RKO (cell line): ENCODE results near the gene GRM8.

ENCODE experiments used
- DNase-seq: peaks from one replicate; pipeline ENCODE4 v3.0.0-alpha.2; 2016; ENCODE audit warnings: low spot score

GRM8 gene

DNA sequence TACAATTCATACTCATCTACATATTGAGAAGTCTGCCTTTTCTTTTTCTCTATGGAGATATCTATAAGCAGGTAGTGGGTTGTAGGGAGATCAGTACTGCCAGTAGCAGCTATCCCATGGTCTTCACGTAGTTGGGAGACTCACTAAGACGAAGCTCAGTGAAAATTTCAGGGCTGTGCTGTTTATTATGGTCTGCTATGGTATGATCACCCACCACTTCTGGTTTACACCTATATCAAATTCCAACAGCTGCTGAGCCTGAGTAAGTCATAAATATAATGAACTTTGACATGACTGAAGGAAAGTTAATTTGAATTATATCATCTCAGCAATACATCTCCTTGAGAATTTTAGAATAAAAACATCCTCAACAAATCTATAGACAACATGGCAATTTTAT lies 741.7 kb downstream of the GRM8 start:
- DNase-seq = no peak

DNA sequence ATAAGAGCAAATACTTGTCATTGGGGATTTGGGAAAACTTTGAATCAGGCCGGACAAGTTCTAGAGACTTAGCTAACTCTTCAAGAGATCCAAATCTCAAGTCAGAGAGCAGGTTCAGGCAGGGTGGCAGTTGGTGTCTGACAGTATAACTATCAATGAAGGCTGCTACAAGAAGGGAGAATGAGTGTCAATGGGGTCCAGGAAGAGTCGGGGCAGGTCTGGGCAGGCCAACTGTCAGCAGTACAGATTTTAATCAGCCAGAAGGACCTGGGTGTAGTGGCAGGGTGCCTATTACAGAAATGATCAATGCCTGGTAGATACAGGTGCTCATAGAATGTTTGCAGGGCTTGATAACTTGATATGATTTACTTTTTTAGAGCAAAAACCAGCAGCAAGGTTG lies 751.1 kb downstream of the GRM8 start:
- no peak for DNase-seq

DNA sequence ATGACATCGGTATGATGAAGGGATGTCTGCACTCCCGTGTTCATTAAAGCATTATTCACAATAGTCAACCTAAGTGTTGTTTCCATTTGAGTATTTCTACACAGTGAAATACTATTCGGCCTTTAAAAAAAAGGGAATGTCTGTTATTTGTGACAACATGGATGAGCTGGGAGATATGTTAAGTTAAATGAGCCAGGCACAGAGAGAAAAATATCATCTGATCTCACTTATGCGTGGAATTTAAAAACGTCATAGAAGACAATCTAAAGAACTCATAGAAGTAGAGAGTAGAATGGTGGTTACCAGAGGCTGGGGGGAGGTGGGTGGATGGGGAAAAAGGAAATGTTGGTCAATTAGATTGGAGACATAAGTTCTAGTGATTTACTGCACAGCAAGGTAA lies 753.3 kb downstream of the GRM8 start:
- no peak for DNase-seq

DNA sequence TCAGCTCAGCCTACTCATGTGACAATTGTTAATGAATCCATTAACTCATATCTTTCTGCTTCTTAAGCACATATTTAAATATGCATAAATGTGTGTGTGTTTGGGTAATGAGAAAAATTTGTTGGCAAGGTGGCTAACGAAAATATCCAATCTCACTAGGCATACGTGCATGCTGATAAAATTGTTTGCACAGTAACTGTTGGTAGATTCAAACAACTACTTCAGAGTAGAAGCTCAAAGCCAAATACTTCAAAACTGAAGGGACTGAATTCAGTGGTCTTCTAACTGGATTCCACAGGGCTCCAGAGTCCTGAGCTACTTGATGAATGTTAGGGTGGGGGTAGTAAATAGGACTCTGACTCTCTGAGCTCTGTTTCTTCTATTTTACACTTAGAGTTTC lies 757.0 kb downstream of the GRM8 start:
- no peak for DNase-seq

DNA sequence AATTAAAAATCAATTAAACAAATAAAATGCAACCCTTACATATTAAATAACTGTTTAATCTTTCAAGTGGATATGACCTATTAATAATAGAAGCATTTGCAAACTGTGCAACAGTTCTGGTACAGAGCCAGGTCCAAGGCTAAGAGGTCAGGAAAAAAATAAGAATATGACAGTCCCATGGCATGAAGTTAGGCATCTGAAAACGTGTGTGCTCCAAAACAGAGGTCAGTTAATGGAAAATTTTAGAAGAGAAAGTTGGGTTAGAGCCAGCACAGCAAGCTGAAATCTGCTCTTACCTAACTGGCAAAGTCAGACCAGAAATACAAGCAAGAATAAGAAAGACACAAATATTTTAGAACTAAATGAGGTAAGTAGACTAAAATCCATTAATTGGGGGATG lies 757.7 kb downstream of the GRM8 start:
- no peak for DNase-seq

DNA sequence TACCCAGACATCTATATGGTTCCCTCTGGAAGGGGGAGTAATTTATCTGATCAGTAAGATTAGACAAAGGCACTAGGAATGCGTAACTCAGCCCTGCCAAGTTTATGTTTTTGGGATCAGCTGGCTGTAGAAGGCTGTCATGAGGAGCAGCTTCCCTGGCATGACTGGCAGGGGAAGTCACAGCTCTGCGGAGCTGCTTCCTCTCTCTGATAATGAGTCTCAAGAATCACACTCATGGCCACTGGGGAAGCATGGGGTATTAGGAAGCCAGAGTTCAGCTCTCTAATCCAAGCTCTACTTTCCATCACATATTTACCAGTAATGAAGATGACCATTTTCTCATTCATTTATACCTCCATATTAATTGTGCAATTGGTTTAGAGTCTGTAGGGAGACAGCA lies 758.9 kb downstream of the GRM8 start:
- DNase-seq = no peak

DNA sequence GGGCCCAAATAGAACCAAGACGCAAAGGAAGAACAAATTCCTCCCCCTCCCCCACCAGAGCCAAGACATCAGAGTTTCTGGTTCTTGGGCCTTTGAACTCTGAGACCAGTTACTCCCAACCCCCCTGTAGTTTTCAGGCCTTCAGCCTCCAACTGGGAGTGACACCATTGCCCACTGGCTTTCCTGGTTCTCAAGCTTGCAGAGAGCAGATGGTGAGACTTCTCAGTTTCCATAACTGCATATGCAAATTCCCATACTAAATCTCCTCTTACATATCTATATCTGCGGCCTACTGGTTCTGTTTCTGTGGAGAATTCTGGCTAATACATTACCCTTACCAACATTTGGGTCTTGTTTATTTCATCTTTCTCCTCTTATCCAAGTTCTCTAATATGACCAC lies 762.9 kb downstream of the GRM8 start:
- no peak for DNase-seq

DNA sequence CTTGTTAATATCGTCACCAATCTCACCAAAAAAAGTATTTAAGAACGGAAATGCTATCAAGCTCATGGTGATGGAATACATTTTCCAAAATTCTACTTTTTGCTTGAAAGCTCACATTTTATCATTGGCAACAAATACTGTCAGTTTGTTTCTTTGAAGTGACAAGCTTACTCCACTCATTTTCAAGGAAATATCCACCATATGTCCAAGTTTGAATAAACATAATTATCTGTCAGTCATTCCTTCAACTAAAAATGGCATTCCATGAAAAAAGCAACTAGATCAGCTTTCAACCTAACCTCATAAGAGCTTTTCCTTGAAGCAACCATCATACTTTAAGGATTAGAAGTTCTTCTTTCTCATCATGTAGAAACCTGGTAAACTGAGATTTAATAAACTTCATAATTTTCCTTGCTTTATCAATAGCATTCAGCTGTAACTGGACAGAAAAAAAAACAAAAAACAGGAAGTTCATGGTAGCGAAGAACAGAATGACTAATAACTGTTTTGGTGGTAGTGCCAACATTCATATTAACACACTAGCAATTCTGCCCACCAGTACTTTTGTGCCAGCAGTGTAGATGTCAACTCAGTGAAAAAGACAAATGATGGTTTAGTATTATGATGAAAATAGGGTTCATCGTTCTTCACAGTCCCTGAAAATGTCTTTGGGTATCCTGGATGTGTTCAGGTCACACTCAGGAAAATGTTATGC lies 764.9 kb downstream of the GRM8 start:
- no peak for DNase-seq

DNA sequence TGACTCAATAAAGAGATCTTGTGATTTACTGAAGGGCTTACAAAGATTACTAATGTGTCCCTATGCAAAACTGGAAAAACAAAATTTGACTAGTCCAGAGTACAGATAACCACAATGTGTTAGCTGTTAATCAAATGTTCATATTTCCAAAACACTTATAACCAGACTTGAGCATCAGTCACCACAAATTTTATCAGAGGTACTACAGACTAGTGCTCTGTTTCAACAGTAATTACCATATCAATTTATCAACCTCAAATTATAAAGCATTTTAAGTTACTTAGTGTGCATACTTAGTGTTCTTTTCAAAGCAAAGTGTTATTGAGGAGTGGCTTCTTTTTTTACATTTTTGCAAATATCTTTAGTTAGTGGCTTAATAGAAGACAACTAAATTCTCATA lies 765.9 kb downstream of the GRM8 start:
- no peak for DNase-seq

DNA sequence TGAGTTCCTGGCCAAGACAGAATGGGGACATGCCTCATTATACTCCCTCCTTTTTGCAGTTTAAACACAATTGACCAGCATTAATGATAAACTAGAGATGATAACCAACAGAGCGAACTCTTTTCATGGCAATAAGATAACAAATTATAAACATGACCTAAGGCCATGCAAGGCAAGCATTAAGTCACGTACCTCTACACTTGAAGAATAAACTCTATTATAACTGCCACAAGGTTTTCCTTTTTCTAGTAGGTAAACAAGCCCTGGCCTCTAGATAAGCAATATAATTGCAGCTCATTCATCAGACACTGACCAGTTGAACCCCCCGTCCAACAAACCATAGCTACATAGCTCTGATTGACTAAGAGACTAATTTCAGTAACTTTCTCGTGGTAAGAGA lies 767.0 kb downstream of the GRM8 start:
- DNase-seq = no peak

DNA sequence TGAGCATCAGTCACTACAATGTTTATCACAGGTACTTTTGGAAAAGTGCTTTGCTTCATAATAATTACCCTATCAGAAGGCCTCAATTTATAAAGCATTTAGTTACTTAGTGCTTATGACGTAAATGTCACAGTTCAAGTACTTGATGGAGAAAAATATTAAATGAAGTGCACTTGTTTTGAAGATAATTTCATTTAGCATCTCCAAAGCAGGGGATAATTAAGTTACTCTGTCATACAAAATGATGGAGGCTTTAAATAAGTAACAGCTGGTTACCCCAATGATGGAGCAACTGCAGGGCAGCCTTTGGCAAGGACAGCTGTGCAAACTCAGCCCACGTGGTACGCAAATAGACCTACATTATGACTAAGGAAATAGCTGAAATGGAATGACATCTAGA lies 768.8 kb downstream of the GRM8 start:
- no peak for DNase-seq

DNA sequence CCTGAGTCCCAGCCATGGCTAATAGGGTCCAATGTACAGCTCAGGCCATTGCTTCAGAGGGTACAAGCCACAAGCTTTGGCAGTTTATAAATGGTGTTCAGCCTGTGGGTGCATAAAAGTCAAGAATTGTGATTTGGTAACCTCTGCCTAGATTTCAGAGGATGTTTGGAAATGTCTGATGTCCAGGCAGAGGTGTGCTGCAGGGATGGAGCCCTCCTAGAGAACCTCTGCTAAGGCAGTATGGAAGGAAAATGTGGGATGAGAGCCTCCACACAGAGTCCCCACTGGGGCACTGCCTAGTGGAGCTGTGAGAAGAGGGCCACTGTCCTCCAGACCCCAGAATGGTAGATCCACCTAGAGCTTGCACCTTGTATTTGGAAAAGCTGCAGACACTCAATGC lies 779.9 kb downstream of the GRM8 start:
- no peak for DNase-seq

DNA sequence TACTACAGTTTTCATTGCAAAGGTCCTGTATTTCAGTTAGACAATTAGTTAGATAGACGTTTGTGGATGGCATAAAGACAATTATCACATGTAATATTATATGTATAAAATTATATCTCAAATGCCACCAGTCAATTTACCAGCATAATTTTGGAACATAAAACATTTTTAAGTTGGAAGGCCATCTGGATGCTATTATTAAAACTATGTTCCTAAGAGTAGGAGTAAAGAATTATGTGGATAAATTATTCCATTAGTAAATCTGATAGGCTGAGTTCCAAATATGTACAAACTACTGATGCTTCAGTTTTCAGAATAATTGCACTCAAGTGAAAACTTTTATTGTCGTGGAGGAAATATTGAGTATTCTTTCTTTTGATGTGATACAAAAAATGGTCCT lies 790.3 kb downstream of the GRM8 start:
- DNase-seq = no peak

DNA sequence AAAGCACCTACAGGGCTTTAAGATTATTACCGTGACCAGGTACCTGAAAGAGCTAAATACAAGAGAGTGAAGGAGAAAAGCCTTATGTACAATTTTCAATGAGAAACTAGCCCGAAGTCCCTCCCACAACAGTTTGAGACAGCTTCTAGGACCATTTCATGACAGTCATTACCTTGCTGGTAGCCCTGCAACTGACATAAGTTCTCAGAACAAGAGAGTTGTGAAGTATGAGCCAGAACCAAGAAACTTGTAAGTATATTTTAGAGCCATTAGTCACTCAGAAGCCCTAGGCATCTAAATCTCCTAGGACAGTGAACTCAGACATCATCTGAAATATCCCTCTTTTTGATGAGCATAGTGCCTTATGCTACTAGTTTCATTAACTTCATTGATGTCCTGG lies 792.1 kb downstream of the GRM8 start:
- no peak for DNase-seq

DNA sequence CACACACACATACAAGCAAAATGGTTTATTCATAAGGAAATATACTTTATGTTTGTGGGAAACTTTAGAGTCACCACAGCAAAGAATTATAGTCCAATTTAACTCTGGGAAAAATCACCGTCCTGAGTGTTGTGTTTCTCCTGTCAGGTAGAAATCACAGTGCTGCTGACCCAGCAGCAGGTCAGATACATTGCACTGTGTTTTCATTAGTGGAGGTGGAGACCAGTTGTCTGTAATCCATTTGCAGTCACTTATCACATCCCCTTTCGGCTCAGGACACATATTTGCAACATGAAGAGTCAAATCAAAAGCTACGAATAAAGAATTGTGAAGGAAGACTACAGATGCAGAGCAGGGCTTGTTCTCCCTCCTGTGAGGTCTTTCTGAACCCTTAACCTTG lies 799.6 kb downstream of the GRM8 start:
- no peak for DNase-seq

DNA sequence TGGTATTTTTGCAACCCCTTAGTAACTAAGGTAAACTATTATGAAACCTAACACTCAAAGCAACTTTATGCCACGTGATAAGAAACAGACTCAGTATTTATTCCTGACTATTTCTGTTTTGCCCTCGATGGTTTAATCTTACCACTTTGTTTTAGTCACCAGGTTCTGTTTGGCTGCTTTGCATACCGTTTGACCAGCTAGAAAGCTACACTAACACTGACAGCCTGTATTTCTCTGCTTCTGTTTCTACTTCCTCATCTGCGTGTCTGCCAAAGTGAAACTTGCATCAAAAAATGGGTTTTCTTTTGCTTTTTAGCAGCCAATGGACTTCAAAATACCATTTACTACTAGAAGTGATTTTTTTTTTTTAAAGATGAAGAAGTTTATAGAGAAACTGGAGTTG lies 802.5 kb downstream of the GRM8 start:
- no peak for DNase-seq

DNA sequence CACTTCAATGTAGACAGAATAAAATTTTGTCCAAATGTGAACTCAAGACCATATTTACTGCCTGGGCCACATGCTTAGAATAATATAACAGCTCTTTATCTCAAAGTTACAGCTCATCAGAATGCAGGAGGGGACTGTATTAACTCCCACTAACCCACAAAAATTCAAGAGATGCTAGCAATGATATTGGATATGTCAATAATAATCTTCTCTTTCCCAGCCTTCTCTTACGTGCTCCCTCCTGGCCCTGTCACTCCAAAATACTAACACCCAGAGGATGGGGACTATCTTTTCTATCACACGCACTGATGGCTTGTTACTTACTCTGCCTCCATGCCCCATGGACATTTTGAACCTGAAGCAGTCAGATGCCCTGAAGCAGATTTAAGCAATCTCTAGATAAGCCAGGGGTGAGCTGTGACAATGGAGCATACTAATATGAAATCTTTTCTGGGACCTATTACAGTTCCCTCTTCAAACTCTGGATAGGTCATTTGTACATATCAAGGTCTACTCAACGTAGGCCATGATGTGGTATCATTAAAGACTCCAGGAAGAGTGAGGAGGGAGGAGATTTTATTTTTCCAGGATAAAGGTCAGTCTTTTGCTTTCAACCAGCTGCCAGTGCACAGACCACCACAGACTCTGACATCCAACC lies 803.0 kb downstream of the GRM8 start:
- no peak for DNase-seq

DNA sequence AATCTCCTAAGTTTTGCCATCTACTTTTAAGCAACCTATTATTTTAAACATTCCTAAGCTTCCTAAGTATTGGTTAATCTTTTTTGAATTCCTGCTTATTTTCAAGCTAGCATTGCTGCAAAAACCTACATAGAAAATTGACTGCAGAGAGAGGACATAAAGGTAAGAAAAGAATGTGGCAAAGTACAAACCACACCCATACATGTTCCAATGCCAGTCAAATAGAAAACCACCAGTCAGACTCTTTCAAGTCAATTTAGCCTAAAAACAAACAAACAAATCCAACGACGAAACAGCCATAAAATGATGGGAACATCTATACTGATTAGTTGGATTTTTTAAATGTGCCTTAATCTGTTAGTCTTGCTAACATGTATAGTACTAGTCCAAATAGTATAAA lies 804.8 kb downstream of the GRM8 start:
- no peak for DNase-seq

DNA sequence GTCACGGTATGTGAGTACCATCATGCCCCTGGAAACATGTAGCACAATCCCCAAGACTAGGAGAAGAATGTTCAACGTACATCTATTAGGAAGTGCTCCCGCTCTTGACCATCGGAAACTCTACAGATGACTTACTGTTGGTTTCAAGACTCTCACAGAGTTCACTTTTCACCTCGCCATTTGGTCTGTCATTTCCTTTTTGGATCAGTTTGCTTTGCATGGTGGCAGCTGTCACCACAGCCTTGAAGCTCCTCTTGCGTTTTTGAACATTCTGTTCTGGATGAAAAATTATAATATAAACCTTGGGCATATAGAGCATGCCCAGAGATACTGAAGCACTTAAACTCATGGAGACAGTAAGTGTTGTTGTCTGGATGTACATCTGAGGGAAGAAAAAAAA lies 806.8 kb downstream of the GRM8 start:
- no peak for DNase-seq

DNA sequence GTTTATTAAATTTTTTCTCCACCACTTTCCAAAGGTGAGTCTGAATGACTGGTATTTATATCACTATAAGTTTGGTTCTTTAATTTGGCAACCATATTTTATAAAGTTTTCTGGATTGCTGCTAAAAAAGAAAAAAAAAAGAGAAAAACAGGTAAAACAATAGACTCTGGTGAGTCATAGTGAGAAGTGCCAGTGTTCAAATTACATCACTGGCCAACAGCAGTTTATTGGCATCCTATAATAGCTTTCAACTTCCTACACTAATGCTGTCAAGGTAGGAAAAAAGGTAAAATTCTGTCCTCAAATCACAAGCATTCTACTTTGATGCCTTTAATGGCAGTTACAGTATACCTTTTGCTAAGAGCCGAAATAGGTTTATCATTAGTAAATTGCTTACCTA lies 808.8 kb downstream of the GRM8 start:
- DNase-seq = no peak

DNA sequence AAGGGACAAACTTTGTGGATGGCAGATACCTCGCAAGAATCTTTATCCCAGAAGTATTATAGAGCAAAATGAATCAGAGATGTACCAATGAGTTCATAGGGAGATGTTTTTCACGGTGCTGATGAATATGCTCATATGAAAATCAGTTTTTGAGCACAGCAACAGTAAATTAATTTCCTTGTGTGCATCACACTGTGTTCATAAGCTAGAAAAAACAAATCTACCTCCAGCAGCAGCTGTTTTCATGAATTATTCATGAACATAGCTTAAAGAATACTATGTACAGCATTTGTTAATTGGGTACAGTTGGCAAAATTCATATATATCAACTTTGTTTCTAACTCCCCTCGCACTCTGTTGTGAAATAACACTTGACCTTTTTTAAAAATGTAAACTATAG lies 809.8 kb downstream of the GRM8 start:
- DNase-seq = no peak

DNA sequence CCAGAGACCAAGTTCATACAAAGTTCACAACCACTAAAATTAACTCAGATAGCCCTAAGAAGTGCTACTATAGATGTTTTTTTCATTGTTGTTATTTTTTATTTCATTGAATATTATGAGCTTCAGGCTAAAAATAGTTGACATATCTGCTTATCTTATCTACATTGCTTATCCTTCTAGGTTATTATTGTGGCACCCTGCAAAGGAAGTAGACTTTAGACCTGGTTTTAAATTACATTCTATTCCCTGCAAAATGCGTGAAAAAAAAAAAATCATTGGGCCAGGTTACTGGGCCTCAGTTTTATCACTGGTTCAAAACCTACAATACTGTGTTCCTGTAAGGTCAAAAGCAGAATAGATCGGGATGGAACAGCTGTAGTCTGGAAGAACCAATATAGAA lies 811.0 kb downstream of the GRM8 start:
- DNase-seq = no peak

DNA sequence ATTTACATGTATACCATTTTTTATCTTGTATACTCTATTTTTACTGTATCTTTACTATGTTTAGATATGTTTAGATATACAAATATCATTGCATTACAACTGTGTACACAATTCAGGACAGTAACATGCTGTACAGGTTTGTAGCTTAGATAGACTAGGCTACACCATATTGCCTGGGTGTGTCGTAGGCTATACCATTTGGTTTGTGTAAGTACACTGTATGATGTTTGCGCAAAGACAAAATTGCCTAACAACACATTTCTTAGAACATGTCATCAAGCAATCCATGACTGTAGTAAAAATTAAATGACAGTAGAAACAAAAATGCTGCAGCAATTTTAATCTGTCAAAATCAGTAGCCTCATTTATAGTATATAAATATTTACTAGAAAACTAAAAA lies 812.2 kb downstream of the GRM8 start:
- DNase-seq = no peak

DNA sequence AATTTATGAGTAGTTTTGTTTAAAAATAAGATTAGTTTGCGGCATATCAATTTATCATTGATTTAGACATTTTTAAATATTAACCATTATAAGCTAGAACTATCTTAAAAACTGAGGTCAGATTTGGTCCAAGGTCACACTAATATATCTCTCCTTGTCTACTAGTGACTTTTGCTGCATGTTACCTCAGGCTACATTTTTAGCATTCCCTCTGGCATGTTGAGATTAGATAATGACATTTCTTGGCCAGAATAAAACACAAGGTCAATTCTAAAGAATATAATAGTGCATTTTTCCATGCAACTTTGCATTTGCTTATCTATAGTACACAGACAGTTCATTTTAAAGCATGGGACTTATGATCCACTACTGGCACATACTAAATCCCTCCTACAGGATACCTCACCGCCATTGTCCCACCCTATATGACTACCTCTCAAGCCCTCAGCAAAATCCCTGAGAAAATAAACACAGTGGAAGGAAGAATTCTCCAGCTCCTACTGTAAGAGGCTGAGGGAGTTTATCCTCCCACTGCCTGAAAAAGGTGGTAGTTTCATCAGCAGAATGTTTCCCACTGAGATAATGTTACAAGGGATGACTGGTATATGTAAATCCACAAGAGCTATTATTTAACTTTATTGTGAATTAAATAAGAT lies 816.4 kb downstream of the GRM8 start:
- no peak for DNase-seq
